Stimulated activated CD8-positive, alpha-beta memory T cell treated with anti-CD3 and anti-CD28 coated beads, Interleukin-12 subunit alpha, Interleukin-12 subunit beta, amount 100 ng/mL, for 1 hour (primary cell): ENCODE measurements around the gene POLR2E.

Source experiments
- DNase-seq: peaks from one replicate; pipeline ENCODE4 v3.0.0-alpha.2; 2020; ENCODE audit warnings: low read depth

The POLR2E gene

DNA sequence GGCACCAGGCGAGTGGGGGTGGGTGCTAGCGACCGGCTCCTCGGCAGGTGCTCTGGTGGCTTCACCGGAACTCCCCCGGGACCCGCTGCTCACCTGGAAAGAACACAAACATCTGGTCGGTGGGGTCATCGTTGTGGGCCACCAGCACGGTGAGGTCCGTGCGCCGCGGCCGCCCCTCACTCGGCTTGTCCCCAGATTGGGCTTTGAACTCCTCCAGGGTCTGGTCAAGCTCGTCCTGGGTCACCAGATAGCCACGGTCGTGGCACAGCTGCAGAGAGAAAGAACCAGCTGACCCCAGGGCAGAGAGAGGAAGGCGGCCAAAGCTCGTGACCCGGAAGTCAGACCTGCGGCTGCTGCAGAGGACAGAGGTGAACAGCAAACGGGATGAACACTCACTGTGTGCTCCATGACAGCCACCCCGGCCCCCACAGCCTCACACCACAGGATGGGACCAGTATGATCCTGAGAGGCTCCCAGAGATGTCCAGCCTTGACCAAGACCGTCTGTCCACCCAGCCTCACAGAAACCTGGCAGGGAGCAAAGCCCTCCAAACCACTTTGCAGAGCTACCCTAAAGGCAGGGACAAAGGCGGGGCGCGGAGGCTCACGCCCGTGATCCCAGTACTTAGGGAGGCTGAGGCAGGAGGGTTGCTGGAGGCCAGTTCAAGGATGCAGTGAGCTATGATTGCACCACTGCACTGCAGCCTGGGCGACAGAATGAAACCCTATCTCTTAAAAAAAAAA lies 1.2 kb downstream of the POLR2E start:
- no peak for DNase-seq

DNA sequence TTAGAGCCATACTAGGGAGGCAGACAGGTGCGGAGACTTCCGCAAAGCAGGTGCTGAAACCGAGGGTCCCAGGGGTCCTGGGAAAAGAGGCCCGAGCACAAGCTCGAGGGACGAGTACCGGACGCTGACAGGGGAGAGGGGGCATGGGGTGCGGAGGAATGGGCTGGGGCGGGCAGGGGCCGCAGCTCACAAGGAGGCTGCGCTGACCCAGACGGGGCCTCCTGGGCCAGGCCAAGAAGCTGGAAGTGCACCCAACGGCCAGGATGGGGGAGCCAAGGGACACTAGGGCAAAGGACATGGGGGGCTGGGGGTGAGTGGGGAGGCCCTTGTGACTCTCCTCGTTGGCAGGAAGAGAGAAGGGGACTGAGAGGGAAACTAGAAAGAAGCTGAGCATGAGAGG lies 1.8 kb downstream of the POLR2E start:
- no peak for DNase-seq

DNA sequence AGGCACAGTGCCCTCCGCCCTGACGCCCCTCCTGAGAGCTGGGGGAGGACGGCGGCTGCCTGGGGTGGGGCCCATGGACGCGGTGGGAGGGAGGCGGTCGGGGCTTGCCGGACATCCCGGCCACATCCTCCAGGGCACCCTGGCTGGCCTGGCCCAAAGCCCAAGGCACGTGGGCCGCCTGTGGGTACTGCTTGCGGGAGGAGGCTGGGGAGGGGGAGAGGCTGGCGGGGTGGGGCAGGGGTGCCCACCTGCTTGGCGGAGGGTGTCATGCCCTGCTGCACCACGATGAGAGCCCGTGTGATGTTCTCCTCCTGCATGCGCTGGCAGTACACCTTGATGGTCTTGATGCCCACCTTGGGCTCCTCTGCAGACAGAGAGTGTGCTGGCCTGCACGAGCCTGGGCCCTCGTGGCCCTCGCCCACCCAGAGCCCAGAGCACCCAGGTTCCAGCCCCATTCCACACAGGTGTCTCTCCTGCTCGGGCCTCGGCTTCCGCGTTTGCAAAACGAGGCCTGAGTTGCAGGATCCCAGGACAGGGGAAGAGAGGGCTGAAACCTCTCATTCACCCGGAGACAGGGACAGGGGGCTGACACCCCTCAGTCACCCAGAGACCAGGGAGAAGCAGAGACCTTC lies 3.5 kb downstream of the POLR2E start:
- no peak for DNase-seq

DNA sequence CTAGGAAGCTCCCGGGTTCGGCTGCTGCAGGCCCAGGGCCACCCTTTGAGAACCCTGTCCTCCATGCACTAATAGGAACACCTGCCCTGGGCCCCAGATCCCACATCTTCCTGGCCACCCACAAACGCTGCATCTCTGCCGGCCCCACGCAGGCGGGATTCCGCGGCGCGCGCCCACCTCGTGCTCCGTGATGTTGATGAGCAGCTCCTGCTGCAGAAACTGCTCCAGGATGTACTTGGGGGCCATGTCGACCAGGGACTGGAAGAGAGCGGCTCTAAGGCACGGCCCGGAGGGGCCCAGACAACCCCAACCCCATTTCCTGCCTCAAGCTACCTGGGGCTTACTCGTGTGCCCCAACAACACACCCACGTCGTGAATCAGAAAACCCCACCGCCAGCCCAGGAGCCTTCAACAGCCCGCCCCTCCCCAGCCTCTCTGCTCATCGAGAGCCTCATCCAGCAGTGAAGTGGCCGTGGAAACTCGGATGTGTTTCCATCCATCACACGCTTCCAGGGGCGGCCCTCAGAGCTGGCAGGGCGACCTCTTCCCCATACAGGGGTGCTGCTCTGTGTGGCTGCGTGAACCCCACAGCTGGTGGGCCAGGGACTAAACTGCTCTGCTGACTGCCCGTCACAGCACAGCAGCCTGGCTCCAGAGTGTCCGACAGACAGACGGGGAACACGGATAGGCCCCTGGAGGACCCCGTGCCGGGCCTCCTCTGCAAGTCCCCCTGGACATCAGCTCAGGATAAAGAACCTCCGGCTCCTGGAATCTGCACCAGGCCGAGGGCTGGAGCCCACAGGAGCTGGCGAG lies 4.2 kb downstream of the POLR2E start:
- no peak for DNase-seq

DNA sequence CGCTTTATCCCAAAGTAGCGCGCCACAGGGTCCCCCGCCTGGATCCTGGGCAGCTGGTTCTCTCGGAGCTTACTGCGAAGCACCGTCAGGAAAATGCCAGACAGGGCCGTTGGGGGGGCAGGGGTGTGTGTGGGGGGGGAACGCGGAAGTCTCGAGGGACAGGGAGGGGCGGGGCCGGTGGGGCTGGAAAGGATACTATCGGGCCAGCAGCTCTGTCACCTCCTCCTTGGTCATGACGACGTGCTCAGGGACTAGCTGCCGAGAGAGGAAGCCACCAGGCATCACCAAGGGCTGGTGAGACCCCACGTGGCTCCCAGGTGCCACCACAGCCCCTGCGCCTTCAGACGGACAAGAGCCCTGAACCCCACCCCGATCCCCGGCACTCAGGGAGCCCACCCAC lies 5.3 kb downstream of the POLR2E start:
- no peak for DNase-seq

DNA sequence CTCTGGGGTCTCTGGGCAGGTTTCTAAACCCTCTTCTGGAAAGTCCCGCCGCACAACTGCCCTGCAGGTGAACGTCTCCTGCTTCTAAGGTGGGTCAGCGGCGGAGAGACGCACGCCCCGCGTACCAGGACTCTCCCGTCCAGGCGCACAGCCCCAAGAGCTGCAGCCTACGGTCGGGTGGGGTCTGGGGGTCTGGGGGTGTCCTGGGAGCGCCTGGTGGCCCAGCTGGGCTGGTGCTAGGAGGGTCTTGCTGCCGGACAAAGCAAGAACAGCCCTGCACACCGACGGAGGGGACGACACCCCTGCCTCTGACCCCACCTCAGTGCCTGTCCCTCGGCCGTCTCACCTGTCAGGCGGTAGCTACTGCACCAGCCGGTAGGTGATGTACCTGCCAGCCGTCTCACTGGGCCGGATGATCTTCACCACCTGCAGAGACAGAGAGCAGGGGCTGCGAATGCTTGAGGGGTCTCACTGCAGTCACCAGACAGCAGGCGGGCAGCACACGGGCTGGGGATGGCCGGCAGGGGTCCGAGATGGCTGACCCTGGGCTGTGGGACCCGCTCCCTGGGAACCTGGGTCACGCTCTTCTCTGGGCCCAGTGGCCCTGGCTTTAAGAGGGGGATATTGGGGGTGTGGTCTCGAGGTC lies 5.9 kb downstream of the POLR2E start:
- DNase-seq, result no peak

DNA sequence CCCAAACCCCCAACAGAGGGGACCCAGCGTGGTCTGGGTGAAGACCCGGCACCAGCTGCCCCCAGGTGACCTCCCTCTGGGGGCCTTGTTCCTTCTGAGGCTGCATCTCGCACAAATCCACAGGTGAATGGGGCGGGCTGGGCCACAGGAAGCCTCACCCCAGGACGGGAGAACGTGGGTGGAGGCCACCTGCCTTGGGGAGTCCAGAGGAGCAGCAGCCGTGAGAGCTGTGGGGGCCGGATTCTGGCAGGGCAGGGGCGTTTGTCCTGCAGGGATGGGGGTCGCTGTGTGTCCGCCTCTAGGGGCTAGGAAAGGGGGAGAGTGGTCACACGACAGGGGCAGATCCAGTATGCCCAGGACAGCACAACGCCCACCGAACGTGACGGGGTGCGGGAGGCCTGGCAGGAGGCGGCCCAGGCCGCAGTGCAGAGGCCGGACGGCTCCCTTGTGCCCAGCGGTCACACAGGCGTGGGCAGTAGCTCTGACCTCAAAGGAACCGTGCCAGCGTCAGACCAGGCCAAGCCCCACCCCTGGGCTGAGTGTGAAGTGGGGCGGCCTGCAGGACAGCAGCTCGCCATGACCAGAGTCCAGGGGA lies 6.7 kb downstream of the POLR2E start:
- no peak for DNase-seq

DNA sequence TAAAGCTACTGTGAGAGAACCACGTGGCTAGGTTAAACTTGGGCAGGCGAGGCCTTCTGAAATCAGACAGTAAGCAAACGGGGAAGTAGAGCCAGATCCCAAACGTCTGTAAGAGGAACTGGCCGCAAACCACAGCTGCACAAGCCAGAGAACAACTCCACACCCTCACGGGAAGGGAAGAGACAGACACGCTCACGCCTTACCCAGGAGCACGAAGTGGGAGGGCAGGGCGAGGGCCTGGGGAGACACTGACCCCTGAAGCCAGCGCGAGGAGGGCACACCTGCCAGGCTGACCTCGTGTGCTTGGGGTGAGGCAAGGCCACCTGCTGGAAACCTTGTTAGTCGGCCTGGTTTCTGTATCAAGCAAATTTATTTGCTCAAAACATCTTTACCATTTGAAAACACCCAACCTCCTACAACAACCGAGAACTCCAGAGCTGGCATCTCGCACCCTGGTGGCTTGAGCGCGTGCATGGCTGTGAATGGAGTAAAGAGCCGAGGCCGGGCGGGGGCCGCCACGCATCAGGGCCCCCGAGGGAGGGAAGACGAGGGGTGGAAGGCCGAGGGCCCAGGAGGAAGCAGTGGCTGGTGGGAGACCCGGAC lies 7.3 kb downstream of the POLR2E start:
- DNase-seq, result no peak

DNA sequence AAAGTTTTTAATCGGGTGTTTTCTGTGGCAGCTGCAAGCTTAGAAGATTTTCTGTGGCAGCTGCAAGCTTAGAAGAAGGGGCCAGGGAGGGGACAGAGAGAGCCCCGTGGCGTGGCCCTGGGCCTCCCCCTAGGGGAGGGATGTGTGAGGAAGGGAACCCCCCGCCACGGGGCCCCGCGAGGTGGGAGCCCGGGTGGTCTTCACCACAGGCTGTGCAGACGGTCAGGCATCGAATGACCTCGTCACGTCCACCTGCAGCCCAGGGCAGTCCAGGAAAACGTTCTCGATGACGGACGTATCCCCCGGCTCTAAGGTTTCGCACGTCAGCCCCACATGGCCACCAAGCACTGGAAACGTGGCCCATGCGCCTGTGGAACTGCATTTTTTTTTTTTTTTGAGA lies 8.6 kb downstream of the POLR2E start:
- DNase-seq, result no peak

DNA sequence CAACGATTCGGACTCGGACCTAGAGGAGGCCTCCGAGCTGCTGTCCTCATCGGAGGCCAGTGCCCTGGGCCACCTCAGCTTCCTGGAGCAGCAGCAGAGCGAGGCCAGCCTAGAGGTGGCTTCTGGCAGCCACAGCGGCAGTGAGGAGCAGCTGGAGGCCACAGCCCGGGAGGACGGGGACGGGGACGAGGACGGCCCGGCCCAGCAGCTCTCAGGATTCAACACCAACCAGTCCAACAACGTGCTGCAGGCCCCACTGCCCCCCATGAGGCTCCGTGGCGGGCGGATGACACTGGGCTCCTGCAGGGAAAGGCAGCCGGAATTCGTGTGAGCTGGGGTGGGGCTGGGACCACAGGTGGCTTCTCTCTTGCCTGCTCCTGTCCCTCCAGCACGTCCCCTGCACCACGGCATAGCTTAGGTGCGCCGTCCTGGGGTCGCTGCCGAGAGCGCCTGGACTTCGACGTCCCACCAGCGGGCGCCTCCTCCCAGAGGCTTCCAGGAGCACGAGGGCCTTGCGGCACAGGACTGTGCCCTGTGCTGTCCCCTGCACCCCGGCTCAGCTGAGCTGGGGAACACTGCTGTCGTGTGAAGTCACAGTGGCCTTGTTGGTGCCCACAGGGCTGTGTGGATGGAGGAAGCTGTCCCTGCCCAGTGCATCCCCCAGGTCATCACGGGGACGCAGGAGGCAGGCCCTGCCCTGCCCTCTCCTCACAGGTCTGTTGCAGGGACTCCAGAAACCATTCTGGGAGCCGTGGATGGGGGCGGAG lies 9.3 kb downstream of the POLR2E start:
- no peak for DNase-seq

DNA sequence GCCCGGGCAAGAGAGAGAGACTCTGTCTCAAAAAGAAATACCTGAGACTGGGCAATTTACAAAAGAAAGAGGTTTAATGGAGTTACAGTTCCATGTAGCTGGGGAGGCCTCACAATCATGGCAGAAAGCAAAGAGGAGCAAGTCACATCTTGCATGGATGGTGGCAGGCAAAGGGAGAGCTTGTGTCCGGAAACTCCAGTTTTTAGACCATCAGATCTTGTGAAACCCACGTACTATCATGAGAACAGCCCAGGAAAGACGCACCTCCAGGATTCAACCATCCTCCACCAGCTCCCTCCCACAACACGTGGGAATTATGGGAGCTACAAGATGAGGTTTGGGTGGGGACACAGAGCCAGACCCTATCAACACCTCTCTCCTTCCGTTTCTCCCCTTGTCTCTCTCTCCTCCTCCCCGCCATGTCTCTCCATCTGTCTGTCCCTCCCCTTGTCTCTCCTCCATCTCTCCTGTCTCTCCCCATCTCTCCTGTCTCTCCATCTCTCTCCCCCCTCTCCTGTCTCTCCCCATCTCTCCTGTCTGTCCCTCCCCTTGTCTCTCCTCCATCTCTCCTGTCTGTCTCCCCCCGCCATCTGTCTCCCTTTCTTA lies 10.0 kb downstream of the POLR2E start:
- DNase-seq, result no peak

DNA sequence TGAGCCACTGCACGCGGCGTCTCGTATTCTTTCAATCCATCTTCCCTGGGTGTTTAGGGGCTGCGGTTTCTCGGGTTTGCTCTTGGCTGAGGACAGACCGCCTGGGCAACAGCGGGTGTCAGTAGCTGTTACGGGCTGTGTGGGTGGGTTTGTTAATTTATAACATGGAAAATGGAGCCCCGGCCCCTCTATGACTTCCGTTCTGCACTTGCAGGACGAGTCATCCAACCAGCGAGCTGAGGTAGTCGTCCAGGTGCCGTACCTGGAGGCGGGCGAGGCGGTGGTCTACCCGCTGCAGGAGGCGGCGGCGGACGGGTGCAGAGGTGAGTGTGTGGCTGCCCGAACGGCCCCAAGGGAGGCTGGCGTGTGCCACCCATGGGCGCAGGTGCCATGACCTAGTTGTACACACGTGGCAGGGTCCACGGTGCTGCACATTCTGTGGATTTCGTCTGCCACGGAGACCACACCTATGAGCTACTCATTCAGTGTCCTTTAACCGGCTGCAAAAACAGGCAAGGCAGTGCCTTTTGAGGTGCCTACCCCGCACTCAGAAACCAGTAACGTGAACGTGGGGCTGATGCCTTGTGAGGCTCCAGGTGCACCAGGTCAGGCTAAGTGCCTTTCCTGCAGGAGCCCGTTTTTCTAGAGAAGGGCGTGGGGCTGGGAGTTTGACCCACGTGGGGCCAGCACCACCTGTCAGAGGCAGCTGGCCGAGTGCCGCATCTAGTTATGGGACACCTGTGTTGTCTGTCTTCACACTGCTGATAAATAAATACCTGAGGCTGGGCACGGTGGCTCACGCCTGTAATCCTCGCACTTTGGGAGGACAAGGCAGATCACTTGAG lies 10.9 kb downstream of the POLR2E start:
- no peak for DNase-seq

DNA sequence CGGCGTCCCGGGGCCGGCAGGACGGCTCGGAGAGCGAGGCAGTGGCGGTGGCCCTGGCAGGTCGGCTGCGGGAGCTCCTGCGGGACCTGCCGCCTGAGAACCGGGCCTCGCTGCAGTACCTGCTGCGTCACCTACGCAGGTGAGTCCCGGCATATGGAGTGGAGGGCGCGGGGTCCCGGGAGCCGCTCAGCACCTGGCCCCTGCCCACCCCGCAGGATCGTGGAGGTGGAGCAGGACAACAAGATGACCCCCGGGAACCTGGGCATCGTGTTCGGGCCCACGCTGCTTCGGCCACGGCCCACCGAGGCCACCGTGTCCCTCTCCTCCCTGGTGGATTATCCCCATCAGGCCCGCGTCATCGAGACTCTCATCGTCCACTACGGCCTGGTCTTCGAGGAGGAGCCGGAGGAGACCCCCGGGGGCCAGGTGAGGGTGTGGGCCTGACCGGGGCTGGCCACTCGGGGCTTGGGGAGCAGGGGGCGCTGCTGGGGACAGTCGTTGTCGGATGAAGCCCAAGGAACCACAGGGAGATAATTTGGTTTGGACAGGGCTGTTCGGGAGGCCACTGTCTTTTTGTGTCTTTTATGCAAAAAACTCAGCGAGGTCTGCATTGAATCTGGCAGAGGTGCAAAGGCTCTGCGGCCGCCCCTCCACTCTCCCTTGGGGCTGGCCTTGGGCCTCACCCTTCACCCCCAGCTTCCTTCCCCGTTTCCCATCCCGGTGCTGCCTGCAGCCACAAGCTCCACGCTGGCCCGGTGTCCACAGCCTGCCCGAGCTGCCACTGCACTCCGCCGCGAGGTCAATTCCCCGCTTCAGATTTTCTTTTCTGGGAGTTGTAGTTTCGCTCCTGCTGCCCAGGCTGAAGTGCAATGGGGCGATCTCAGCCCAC lies 12.0 kb downstream of the POLR2E start:
- DNase-seq, result no peak

DNA sequence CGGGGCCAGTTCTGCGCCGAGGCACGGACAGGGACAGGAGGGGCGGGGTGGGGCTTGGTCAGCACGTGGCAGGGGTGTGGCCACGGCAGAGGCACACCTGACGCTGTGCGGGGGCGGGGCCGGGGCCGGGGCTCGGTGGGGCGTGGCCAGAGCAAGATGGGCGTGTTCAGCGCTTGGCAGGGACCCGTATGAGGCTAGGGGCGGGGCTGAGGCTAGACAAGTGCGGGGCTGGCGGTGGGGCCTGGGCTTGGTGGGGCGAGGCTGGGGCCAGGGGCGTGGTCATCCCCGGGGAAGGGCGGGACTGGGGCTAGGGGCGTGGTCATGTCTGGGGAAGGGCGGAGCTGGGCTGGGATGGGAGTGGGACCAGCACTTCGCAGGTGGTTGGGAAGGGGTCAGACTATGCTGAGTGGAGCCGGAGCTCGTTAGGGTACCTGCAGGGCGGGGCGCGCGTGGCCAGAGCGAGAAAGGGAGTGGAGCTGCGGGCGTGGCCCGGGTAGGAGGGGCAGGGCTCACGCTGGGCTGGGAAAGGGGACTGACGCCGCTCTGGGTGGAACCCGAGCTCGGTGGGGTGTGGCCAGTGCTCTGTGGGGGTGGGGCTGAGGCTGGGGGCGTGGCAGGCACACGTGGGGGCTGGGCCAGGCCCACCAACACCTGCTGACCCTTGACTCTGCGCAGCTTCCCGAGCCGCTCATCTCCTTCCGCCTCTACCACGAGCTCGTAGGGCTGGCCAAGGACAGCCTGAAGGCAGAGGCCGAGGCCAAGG lies 12.8 kb downstream of the POLR2E start:
- no peak for DNase-seq

DNA sequence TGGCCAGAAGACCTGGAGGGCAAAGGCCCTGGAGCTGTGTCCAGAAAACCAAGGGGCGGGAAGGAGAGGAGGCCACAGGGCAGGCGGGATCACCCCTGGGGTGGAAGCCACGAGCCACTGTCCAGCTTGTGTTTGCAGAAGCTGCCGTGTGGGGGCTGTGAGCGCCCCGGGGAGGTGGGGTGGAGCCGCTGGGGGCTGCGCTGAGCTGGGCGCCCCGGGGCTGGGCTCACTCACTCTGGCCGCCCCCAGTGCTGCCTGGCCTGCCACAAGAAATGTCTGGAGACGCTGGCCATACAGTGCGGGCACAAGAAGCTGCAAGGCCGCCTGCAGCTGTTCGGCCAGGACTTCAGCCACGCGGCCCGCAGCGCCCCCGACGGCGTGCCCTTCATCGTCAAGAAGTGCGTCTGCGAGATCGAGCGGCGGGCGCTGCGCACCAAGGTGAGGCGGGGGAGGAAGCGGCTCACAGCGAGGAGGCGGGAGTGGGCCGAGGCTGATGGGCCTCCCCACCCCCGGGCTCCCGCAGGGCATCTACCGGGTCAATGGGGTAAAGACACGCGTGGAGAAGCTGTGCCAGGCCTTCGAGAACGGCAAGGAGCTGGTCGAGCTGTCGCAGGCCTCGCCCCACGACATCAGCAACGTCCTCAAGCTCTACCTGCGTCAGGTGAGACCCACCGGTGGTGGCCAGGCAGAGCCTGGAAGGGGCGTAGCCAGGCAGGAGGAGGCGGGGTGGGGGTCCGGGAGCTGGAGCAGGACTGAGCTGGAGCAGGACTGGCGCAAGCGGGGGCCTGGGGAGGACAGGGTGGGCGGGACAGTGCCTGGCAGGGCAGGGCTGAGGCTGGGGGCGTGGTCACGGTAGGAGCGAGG lies 13.6 kb downstream of the POLR2E start:
- no peak for DNase-seq

DNA sequence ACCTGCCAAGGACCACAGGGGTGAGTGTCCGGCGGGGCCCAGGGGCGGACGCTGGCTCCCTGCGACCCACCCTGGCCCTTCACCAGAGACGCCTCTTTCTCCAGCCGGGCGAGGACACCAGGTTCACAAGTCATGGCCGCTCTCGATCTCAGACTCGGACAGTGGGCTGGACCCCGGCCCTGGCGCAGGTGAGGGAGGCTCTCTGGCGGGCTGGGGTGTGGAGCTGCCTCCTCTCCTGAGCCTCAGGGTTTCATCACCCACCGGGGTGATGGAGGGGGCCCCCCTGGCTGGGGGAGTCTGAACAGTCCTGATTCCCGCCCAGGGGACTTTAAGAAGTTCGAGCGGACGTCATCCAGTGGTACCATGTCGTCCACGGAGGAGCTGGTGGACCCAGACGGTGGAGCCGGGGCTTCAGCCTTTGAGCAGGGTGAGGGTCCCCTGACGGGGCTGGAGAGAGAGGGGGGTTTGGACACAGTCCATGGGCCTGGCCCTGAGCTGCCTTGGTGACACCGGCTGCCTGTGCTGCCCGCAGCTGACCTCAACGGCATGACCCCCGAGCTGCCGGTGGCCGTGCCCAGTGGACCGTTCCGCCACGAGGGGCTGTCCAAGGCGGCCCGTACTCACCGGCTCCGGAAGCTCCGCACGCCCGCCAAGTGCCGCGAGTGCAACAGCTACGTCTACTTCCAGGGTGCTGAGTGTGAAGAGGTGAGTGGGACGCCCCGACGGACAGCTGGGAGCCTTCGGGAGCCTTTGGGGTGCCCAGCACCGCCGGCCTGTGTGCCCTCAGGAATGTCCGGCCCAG lies 14.6 kb downstream of the POLR2E start:
- no peak for DNase-seq
